Measurements from ENCODE around the gene GALT.

DNA sequence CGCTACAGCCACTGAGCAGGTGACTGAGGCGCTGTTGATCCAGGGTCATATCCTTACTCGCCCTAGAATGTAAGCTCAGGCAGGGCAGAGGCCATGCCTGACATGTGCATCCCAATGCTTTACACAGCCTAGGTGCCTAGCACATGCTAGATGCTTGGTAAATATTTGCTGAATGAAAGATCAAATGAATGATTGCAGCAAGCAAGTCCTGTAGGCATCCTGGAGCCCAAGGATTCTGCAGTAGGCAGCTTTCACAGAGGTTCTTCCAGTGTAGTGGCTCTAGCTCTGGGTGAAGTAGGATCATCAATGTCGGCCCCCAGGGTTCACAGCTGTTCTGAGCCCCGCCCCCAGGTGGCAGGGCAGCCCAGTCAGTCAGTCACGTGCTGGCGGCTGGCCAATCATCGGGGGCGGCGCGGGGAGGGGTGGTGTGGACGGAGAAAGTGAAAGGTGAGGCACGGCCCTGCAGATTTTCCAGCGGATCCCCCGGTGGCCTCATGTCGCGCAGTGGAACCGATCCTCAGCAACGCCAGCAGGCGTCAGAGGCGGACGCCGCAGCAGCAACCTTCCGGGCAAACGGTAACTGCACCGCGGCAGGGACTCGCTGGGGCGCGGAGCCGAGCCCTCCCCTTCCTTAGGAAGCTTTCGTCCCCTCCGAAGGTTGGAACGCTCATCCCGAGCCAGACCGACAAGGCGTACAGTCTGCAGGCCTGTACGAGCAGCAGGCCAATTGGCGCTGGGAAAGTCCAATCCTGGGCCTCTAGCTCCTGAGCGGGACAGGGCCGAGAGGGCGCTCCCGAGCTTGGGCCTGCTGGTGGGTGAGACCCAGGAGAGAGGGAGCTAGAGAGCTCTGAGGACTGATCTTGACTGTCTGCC lies at the start of gene GALT:
- TF ChIP-seq EZH2 (IDR thresholded peaks at IDR 0.05; ENCODE audit: low read depth, unreplicated experiment) (no peak), POLR2AphosphoS5 (IDR thresholded peaks at IDR 0.05; ENCODE audit: low read depth) (peak; percentile 88), EZH2phosphoT487 (IDR thresholded peaks at IDR 0.05; ENCODE audit: unreplicated experiment) (no peak), JUNB (IDR thresholded peaks at IDR 0.05; ENCODE audit: unreplicated experiment) (no peak), CREB1 (CRISPR knock-in tag; IDR thresholded peaks at IDR 0.05; ENCODE audit: low read depth) (peak; percentile 37; the same call in 1 of the 2 replicates), ZNF331 (CRISPR knock-in tag; IDR thresholded peaks at IDR 0.05; ENCODE audit: low read depth) (no peak), ZNF114 (CRISPR knock-in tag; IDR thresholded peaks at IDR 0.05) (no peak), NANOG (IDR thresholded peaks at IDR 0.05; ENCODE audit: borderline replicate concordance) (no peak), STAT1 (IDR thresholded peaks at IDR 0.05; ENCODE audit: unreplicated experiment) (no peak)
- TF ChIP-seq, protein P1, sequence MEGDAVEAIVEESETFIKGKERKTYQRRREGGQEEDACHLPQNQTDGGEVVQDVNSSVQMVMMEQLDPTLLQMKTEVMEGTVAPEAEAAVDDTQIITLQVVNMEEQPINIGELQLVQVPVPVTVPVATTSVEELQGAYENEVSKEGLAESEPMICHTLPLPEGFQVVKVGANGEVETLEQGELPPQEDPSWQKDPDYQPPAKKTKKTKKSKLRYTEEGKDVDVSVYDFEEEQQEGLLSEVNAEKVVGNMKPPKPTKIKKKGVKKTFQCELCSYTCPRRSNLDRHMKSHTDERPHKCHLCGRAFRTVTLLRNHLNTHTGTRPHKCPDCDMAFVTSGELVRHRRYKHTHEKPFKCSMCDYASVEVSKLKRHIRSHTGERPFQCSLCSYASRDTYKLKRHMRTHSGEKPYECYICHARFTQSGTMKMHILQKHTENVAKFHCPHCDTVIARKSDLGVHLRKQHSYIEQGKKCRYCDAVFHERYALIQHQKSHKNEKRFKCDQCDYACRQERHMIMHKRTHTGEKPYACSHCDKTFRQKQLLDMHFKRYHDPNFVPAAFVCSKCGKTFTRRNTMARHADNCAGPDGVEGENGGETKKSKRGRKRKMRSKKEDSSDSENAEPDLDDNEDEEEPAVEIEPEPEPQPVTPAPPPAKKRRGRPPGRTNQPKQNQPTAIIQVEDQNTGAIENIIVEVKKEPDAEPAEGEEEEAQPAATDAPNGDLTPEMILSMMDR (conservative IDR thresholded peaks at IDR 0.05; ENCODE audit: low read depth in 2 of 2) = peak; percentile 42 to 67
- TF ChIP-seq, protein P2, sequence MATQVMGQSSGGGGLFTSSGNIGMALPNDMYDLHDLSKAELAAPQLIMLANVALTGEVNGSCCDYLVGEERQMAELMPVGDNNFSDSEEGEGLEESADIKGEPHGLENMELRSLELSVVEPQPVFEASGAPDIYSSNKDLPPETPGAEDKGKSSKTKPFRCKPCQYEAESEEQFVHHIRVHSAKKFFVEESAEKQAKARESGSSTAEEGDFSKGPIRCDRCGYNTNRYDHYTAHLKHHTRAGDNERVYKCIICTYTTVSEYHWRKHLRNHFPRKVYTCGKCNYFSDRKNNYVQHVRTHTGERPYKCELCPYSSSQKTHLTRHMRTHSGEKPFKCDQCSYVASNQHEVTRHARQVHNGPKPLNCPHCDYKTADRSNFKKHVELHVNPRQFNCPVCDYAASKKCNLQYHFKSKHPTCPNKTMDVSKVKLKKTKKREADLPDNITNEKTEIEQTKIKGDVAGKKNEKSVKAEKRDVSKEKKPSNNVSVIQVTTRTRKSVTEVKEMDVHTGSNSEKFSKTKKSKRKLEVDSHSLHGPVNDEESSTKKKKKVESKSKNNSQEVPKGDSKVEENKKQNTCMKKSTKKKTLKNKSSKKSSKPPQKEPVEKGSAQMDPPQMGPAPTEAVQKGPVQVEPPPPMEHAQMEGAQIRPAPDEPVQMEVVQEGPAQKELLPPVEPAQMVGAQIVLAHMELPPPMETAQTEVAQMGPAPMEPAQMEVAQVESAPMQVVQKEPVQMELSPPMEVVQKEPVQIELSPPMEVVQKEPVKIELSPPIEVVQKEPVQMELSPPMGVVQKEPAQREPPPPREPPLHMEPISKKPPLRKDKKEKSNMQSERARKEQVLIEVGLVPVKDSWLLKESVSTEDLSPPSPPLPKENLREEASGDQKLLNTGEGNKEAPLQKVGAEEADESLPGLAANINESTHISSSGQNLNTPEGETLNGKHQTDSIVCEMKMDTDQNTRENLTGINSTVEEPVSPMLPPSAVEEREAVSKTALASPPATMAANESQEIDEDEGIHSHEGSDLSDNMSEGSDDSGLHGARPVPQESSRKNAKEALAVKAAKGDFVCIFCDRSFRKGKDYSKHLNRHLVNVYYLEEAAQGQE (IDR thresholded peaks at IDR 0.05; ENCODE audit: unreplicated experiment) = no peak
- TF ChIP-seq, protein P3, sequence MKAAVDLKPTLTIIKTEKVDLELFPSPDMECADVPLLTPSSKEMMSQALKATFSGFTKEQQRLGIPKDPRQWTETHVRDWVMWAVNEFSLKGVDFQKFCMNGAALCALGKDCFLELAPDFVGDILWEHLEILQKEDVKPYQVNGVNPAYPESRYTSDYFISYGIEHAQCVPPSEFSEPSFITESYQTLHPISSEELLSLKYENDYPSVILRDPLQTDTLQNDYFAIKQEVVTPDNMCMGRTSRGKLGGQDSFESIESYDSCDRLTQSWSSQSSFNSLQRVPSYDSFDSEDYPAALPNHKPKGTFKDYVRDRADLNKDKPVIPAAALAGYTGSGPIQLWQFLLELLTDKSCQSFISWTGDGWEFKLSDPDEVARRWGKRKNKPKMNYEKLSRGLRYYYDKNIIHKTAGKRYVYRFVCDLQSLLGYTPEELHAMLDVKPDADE (IDR thresholded peaks at IDR 0.05) = 0 out of 2 replicates have a peak, but pooled peaks have one; percentile 26
- TF ChIP-seq, protein P4, sequence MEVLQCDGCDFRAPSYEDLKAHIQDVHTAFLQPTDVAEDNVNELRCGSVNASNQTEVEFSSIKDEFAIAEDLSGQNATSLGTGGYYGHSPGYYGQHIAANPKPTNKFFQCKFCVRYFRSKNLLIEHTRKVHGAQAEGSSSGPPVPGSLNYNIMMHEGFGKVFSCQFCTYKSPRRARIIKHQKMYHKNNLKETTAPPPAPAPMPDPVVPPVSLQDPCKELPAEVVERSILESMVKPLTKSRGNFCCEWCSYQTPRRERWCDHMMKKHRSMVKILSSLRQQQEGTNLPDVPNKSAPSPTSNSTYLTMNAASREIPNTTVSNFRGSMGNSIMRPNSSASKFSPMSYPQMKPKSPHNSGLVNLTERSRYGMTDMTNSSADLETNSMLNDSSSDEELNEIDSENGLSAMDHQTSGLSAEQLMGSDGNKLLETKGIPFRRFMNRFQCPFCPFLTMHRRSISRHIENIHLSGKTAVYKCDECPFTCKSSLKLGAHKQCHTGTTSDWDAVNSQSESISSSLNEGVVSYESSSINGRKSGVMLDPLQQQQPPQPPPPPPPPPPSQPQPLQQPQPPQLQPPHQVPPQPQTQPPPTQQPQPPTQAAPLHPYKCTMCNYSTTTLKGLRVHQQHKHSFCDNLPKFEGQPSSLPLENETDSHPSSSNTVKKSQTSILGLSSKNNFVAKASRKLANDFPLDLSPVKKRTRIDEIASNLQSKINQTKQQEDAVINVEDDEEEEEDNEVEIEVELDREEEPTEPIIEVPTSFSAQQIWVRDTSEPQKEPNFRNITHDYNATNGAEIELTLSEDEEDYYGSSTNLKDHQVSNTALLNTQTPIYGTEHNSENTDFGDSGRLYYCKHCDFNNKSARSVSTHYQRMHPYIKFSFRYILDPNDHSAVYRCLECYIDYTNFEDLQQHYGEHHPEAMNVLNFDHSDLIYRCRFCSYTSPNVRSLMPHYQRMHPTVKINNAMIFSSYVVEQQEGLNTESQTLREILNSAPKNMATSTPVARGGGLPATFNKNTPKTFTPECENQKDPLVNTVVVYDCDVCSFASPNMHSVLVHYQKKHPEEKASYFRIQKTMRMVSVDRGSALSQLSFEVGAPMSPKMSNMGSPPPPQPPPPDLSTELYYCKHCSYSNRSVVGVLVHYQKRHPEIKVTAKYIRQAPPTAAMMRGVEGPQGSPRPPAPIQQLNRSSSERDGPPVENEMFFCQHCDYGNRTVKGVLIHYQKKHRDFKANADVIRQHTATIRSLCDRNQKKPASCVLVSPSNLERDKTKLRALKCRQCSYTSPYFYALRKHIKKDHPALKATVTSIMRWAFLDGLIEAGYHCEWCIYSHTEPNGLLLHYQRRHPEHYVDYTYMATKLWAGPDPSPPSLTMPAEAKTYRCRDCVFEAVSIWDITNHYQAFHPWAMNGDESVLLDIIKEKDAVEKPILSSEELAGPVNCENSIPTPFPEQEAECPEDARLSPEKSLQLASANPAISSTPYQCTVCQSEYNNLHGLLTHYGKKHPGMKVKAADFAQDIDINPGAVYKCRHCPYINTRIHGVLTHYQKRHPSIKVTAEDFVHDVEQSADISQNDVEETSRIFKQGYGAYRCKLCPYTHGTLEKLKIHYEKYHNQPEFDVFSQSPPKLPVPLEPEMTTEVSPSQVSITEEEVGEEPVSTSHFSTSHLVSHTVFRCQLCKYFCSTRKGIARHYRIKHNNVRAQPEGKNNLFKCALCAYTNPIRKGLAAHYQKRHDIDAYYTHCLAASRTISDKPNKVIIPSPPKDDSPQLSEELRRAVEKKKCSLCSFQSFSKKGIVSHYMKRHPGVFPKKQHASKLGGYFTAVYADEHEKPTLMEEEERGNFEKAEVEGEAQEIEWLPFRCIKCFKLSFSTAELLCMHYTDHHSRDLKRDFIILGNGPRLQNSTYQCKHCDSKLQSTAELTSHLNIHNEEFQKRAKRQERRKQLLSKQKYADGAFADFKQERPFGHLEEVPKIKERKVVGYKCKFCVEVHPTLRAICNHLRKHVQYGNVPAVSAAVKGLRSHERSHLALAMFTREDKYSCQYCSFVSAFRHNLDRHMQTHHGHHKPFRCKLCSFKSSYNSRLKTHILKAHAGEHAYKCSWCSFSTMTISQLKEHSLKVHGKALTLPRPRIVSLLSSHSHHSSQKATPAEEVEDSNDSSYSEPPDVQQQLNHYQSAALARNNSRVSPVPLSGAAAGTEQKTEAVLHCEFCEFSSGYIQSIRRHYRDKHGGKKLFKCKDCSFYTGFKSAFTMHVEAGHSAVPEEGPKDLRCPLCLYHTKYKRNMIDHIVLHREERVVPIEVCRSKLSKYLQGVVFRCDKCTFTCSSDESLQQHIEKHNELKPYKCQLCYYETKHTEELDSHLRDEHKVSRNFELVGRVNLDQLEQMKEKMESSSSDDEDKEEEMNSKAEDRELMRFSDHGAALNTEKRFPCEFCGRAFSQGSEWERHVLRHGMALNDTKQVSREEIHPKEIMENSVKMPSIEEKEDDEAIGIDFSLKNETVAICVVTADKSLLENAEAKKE (CRISPR knock-in tag; IDR thresholded peaks at IDR 0.05) = no peak
